Measurements from ENCODE around the gene RAD23B. TPM values are rescaled to one million over a fixed set of nuclear protein-coding genes. Genes with fewer than 3 reads are reported as not detected.

Gene RAD23B
- total RNA-seq, 1 experiment from 2014 or later, result 176 TPM

DNA sequence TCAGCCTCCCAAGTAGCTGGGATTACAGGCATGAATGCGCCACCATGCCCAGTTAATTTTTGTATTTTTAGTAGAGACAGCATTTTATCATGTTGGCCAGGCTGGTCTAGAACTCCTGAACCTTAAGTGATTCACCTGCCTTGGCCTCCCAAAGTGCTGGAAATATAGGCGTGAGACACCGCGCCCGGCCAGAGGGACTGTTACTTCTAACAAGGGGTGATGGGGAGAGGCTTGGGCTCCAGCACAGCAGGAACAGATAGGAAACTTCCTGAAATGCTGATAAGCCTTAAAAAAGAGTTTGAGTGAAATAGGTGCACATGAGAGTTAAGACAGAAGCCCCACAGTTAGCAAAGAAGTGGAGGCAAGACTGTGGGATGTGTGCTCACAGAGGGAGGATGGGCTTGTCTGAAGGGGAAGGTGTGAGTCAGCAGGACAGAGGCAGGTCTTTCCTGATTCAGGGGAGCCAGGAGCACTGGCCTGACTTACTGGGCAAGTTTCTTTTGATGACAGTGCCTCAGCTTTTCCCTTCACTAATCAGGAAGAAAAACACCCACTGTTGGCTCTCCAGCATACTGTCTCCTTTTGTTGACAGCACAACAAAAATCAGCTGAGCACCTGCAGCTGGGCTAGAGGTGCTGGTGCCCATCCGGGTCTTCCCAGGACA is 68.4 kb downstream of the RAD23B start:
- TF ChIP-seq CTCF (conservative IDR thresholded peaks at IDR 0.05), result no peak
- no peak for TF ChIP-seq EZH2 (IDR thresholded peaks at IDR 0.05; ENCODE audit: low read depth)
- Histone ChIP-seq H4K20me1 (ENCODE audit: insufficient read depth) (no peaks in the 10 kb centered on the region), H3K36me3 (ENCODE audit: low read depth) (no peaks in the 10 kb centered on the region), H3K27ac (peak overlapping the region; percentile 32; the same call in 1 of the 2 replicates), H3K4me2 (peak overlapping the region; percentile 30; the same call in 1 of the 2 replicates), H3K9me3 (ENCODE audit: insufficient read depth, low read depth) (no peaks in the 10 kb centered on the region), H3K4me3 (no peak overlapping the region), H3K79me2 (ENCODE audit: low read depth) (no peaks in the 10 kb centered on the region), H3K4me1 (replicated peaks; ENCODE audit: insufficient read depth) (peaks cover 18% of the 10 kb centered on the region), H3K27me3 (ENCODE audit: insufficient read depth, low read depth) (no peaks in the 10 kb centered on the region), H3F3A (ENCODE audit: insufficient read depth, low read depth) (peaks cover 6% of the 10 kb centered on the region; the same call in 1 of the 2 replicates), H2AFZ (no peak overlapping the region), H3K9me2 (ENCODE audit: insufficient read depth) (no peaks in the 10 kb centered on the region)
- intact Hi-C loops (cut with micrococcal nuclease; ENCODE audit: unreplicated experiment), result no loop called here
- POLR2A ChIA-PET (ENCODE audit: unreplicated experiment), result no interaction called here
- CTCF ChIA-PET, result interaction anchor here (0.6 to 1.2 kb wide), 2 partner anchors 10 to 811 kb away, joined by 3 read pairs; no protein-coding TSS in a partner anchor
- peak; percentile 65 to 80 for DNase-seq
- BruUV-seq (replicated peaks), result no TSS peak

DNA sequence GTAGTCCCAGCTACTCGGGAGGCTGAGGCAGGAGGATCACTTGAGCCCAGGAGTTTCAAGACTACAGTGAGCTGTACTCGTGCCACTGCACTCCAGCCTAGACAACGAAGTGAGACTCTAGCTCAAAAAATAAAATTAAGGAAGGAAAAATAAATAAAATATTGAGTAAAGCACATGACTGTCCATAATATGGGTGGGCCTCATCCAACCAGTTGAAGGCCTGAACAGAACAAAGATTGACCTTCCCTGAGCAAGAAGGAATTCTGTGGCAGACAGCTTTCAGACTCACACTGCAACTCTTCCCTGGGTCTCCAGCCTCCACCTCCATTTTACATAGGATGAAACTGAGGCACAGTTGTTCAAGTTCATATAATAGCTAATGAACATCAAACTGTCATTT is 72.3 kb downstream of the RAD23B start:
- H4K20me1 ChIP-seq (ENCODE audit: insufficient read depth), result no peaks in the 10 kb centered on the region
- intact Hi-C loops (cut with micrococcal nuclease; ENCODE audit: unreplicated experiment), result no loop called here
- no peak for DNase-seq
- H2AFZ ChIP-seq, result no peak overlapping the region
- H3K36me3 ChIP-seq (ENCODE audit: low read depth), result no peaks in the 10 kb centered on the region
- H3K9me3 ChIP-seq (ENCODE audit: insufficient read depth, low read depth), result no peaks in the 10 kb centered on the region
- POLR2A ChIA-PET (ENCODE audit: unreplicated experiment), result interaction anchor here (0.7 kb wide), 1 partner anchor 1245 kb away, joined by 8 read pairs; no protein-coding TSS in a partner anchor
- no peak for TF ChIP-seq CTCF (conservative IDR thresholded peaks at IDR 0.05)
- no peak for TF ChIP-seq EZH2 (IDR thresholded peaks at IDR 0.05; ENCODE audit: low read depth)
- no peaks in the 10 kb centered on the region for H3K79me2 ChIP-seq (ENCODE audit: low read depth)
- H3K4me3 ChIP-seq, result no peak overlapping the region
- no peak overlapping the region for H3K4me2 ChIP-seq
- H3K9me2 ChIP-seq (ENCODE audit: insufficient read depth), result no peaks in the 10 kb centered on the region
- H3K27ac ChIP-seq, result no peak overlapping the region
- no peaks in the 10 kb centered on the region for H3K27me3 ChIP-seq (ENCODE audit: insufficient read depth, low read depth)
- no peaks in the 10 kb centered on the region; the same call in 1 of the 2 replicates for H3F3A ChIP-seq (ENCODE audit: insufficient read depth, low read depth)
- CTCF ChIA-PET, result no interaction called here
- no TSS peak for BruUV-seq (replicated peaks)
- H3K4me1 ChIP-seq (replicated peaks; ENCODE audit: insufficient read depth), result peaks cover 18% of the 10 kb centered on the region

DNA sequence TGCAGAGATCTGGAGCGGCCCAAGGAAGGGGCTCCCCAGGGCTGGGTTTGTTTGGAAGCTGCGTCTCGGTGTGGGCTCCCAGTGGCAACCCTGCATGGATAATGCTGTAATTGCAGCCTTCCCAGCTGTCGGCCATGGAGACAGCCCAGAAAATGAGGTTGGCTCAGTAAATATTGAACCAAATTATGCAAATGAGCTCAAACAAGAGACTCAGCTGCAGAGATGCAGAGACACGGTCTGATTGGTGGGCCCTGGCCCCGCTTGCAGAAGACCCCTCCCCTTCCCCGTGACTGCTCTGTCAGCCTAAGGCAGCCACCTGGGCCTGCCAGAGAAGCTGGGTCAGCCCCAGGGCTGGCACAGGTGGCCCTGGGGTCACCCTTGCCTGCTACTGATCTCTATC is 75.9 kb downstream of the RAD23B start:
- Histone ChIP-seq H3K4me3 (no peak overlapping the region), H3K9me2 (ENCODE audit: insufficient read depth) (no peaks in the 10 kb centered on the region), H3K4me1 (replicated peaks; ENCODE audit: insufficient read depth) (no peaks in the 10 kb centered on the region), H2AFZ (no peak overlapping the region), H3K27me3 (ENCODE audit: insufficient read depth, low read depth) (no peaks in the 10 kb centered on the region), H3K36me3 (ENCODE audit: low read depth) (no peaks in the 10 kb centered on the region), H3K4me2 (no peak overlapping the region), H3K9me3 (ENCODE audit: insufficient read depth, low read depth) (no peaks in the 10 kb centered on the region), H3F3A (ENCODE audit: insufficient read depth, low read depth) (no peaks in the 10 kb centered on the region), H3K27ac (no peak overlapping the region), H3K79me2 (ENCODE audit: low read depth) (no peaks in the 10 kb centered on the region), H4K20me1 (ENCODE audit: insufficient read depth) (no peaks in the 10 kb centered on the region)
- DNase-seq, result no peak
- intact Hi-C loops (cut with micrococcal nuclease; ENCODE audit: unreplicated experiment), result no loop called here
- ChIA-PET POLR2A (ENCODE audit: unreplicated experiment) (no interaction called here), CTCF (no interaction called here)
- no TSS peak for BruUV-seq (replicated peaks)
- TF ChIP-seq CTCF (conservative IDR thresholded peaks at IDR 0.05), result no peak
- no peak for TF ChIP-seq EZH2 (IDR thresholded peaks at IDR 0.05; ENCODE audit: low read depth)

Data from PC-9 (cell line).